Stimulated activated CD4-positive, alpha-beta T cell treated with anti-CD3 and anti-CD28 coated beads, Interleukin-4, amount 100 ng/mL, for 48 hours (primary cell): ENCODE data around the gene PHLDA2.
A peak's percentile ranks its signal among the peaks of the same experiment; 100 is the strongest.

ENCODE experiments used
- DNase-seq, 2 donors: peaks; one replicate each; pipeline ENCODE4 v3.0.0-alpha.2; 2020; ENCODE audit warnings: low read depth in 2 of 2

Gene PHLDA2

GRCh38 chr11:2928605-2929530 lies at the start of gene PHLDA2:
PHLDA2 (minus strand) TSS chr11:2929420; CDS start chr11:2929364, 56 bp downstream.
- peak; percentile 55 to 61 for DNase-seq

DNA sequence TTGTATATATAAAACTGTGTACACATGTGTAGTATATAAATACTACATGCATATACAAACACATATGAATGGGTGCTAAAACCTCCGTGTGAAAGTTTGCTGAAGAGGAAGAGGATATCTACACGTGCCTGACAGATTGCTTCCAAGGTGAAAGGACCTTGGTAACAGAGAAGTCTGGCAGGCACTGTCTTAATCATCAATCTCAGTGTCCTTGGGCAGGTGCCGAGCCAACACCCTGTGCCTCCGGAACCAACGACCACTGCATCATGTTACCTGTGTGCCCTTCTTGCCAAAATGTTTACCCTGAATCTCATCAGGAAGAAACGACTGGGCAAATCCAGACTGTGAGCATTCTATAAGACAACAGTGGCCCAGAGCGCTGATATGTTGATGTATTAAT lies 47.9 kb upstream of the PHLDA2 start:
- no peak for DNase-seq

DNA sequence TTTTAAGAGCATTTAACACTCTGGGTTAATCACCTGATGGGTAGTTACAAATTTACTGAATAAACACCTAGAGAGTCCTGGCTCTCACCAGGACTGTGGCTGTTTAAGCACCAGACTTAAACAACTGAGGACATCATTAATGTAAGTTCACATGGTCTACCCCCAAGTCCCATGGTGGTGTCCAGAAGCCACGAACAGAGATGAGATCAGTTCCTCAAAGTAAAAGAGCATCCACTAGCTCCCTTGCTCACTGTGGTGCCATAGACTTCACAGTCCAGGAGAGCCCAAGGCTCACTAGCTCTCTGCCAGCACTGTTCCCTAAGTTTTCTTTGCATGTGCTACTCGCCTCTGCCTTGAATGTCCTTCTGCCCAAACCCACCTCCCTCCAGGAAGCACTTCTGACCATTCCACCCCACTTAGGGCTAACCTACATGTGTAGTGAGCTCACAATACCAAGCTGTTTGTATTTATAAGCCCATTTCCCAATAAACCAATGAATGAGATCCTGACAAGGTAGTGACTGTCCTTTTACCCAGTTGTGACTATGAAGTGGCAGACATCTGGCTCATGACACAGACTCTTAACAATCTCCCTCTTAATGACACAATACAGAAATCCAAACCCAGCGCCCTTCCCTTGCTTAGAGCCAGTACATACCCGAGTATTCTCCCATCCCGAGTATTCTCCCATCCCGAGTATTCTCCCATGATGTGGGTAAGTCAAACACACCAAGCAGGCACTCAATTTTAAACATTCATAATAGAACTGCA lies 47.3 kb upstream of the PHLDA2 start:
- DNase-seq: no peak

- peak; percentile 12 to 28 for DNase-seq
Observed at GRCh38 chr11:2975594-2975993, 46.4 kb upstream of the PHLDA2 start.

GRCh38 chr11:2974272-2974671 lies 45.1 kb upstream of the PHLDA2 start:
- DNase-seq: no peak

- no peak for DNase-seq
Observed at GRCh38 chr11:2968341-2968900, 39.2 kb upstream of the PHLDA2 start.

DNA sequence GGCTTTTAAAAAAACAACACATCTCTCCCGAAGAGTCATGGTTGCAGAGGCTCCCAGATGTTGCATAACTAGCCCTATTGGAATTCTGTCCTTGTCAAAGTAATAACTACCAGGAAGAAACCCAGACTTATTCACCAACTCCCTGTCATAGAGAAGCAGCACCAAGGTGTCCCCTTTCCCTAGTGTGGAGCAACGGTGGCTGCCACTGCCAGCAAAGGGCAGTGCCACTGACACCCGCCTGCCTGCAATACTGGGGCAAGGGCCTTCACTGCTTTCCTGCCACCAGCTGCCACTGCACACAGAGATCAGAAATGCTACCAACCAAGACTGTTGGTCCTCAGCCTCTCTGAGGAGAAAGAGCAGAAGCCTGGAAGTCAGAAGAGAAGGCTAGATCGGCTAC lies 35.6 kb upstream of the PHLDA2 start:
- DNase-seq: no peak

DNA sequence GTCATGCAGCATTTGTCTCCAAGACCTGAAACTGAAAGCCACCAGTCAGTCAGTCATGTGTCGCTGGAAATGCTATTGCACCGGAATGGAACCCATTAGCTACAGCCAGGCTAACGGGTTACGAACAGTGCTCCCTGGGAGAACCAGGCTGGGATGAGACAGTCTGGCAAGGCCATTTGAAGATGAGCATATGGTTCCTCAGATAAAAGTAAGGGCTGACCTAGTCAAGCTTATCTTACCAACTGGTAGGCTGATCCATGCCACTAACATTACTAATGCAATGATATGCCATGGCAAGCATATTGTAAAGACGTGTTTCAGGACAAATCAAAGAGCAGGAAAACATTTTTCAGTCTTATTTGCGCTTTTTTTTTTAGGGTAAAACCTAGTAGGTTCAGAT lies 34.5 kb upstream of the PHLDA2 start:
- DNase-seq: no peak

DNA sequence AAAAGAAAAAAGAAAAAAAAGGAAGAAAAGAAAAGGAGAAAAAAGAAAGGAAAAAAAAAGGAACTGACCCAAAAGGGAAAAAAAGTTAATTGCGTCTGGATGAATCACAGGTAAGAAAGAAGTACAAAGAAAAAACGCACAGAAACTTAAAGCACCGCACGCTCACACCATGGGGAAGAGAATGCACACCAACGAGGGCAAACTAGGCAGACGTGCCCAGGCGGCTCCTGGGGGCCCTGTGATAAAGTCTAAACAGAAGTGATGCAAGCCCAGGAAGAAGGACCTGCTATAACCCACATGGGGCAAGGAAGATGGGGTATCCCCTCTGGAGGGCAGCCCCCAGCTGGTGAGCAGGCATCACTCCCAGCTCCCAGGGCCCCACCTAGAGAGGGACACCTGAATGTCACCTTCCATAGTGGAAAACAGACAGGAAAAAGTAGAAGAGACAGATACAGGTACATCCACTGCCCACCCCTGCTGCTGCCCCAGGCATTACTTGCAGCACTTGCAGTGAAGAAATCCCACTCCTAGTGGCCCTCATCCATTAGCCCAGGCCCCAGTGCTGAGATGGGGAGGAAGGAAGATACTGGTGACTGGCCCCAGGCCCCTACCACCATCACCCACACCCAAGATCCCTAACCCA lies 34.0 kb upstream of the PHLDA2 start:
- no peak for DNase-seq

GRCh38 chr11:2961080-2961479 lies 31.9 kb upstream of the PHLDA2 start:
- DNase-seq: no peak

GRCh38 chr11:2960139-2960538 lies 30.9 kb upstream of the PHLDA2 start:
- DNase-seq: no peak

DNA sequence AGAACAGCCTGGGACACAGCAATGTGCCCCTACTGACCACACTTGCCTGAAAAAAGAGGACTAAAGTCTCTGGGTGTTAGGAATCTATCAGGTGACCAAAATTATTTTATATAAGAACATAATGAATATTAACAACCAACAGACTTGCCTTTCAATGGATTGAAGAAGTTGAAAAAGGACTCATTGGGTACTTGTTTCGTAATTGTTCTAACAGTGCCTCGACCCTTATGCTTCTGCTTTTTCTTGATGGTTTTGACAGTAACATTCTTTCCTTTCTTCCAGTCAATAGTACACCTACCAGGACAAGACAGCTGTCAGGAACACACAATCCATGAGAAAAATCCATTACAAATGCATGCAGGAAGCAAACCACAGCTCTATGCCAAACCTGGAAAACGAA lies 29.0 kb upstream of the PHLDA2 start:
- DNase-seq: no peak

DNA sequence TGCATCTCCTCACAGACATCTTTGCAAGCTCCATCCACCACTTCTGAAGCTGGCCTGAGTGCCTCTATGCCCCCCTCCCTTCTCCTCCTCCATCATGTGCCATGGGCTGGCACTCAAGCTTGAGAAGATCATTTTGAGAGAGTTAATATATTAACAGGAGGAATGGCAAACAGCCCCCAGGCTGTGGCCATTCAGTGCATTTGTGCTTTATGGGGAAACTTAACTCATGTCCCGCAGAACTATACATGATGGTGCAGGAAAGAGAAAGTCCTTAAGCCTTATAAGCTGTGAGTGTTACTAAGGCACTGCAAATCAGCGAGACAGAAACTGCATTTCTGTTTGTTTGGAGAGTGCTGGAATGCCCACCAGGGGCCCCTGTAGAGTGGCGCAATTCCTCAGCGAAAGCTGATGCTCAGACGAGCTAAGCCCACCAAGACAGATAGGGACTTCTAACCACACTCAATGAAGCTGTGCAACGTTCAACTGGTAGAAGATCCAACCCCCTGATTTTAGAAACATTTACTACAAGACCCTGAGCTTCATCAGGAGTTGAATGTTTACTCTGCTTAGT lies 26.8 kb upstream of the PHLDA2 start:
- no peak for DNase-seq

DNA sequence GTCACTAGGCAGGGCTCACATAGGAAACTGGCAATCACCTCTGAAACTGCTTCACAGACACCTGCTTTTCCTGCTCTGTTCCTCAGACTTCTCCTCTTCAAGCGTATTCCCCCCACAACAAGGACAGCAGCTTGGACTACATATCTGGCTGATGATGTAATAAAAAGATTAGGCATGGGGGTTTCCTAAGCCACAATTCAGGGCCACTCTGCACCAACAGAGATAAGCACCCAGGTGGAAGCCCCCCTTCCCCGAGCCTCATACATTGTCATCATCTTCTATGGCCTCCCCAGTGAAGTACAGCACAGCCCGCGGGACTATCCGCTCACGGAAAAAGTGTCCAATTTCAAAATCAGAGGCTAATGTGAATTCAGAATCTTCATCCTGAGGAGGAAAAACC lies 25.0 kb upstream of the PHLDA2 start:
- no peak for DNase-seq

DNA sequence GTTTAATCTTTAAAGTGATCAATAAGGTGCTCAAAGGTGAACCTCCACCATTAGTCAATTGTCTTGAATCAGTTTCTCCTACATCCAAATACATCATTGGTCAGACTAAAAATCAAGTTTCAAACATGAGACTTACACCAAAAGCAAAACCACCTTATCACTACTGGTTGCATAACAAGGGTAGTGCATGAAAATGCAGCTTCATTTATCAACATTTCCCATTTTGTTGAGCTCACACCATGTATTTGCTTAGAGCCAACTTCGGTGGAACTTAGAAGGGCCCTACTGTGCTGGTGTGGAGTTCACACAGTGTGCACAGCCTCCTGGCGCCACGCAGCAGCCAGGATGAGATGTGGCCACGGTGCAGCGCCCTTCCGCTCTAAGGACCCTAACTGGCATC lies 23.1 kb upstream of the PHLDA2 start:
- DNase-seq: no peak

DNA sequence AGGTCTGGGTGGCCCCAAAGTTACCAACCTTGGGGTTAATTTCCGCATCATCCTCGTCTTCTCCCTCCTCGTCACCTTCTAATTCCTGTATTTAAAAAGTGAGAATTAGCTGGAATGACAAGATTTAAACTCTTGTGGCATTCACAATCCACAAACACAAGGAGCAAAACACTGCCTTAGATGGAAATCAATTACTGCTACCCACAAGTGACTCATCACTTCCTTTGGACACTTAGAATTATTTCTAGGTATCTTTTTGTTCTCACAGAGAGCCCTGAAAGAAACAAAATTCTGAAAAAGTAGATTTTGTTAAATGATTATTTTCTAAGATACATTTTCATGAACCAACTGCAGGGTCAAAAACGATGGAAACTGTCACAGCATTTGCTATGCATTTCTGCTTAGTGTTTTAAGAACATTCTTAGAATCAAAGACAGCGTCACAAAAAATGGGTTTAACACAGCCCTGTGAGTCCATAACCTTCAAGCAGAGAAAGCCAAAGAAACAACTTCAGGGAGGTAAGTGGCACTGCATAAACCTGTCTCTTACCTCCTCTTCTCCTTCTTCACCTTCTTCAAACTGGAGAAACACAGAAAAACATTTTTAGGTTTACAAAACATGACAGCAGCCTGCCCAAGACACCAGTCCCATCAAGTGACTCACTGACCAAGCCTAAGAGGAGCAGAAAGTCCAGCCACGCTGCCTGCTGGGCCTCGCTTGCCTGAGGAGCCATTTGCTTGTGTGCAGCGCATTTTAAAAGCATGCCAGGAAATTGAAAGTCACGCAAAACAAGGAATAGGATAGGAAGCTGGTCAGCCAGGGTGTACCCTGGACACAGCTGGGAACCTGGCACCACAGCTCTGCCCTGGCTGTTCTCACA lies 22.3 kb upstream of the PHLDA2 start:
- DNase-seq: no peak

- DNase-seq: no peak
Observed at GRCh38 chr11:2950825-2951224, 21.6 kb upstream of the PHLDA2 start.

DNA sequence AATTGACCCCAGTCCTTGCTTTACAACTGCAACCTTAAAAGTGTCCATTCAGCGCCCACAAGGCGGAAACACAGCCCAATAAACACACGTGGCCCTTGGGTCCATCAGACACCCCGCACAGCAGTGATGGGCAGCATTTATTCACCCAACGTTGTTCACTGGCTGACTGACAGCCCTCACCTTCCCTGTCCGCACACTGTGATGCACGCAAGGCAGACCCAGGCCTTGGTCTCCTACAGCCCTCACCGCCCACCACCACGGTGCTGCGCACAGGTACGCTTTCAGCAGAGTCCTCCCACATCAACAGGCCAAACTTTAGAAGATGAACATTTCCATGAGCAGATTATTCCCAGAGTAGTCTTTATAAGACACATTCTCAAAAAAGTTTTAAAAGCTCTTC lies 20.7 kb upstream of the PHLDA2 start:
- no peak for DNase-seq

DNA sequence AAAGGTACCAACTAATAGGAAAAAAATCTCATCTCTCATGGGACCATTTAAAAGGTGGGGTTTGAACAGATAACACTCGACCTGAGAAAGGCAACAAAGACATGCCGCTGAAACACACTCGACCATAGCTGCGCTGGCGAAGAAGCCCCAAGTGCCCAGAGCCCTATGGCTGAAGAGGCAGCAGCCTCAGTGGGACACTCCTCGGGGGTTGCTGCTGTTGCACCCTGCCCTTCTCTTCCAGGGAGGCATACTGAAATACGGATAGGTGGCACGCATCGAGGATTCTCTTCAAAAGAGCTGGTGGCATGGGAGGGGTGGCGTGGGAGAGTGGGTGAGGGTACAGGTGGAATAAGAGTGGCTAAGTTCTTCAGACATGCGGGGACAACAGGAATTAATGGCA lies 18.5 kb upstream of the PHLDA2 start:
- DNase-seq: no peak

GRCh38 chr11:2945757-2946287 lies 16.6 kb upstream of the PHLDA2 start:
- no peak for DNase-seq
